Skin of body (tissue), 2 donors: ENCODE measurements around the gene STS. TPM values are rescaled to one million over a fixed set of nuclear protein-coding genes. Genes with fewer than 3 reads are reported as not detected.

Experiments used
- DNase-seq: peaks from one replicate; lab custom pipeline; 2025; lab: John Stamatoyannopoulos, UW
- total RNA-seq: library from RNA; depleted of rRNA; stranded (reverse); fragments of >200 nt; gene quantifications from one replicate; pipeline ENCODE4 v1.2.3, GENCODE V29; 2014

The STS gene, protein sequence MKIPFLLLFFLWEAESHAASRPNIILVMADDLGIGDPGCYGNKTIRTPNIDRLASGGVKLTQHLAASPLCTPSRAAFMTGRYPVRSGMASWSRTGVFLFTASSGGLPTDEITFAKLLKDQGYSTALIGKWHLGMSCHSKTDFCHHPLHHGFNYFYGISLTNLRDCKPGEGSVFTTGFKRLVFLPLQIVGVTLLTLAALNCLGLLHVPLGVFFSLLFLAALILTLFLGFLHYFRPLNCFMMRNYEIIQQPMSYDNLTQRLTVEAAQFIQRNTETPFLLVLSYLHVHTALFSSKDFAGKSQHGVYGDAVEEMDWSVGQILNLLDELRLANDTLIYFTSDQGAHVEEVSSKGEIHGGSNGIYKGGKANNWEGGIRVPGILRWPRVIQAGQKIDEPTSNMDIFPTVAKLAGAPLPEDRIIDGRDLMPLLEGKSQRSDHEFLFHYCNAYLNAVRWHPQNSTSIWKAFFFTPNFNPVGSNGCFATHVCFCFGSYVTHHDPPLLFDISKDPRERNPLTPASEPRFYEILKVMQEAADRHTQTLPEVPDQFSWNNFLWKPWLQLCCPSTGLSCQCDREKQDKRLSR
- total RNA-seq = 3.6 TPM

DNA sequence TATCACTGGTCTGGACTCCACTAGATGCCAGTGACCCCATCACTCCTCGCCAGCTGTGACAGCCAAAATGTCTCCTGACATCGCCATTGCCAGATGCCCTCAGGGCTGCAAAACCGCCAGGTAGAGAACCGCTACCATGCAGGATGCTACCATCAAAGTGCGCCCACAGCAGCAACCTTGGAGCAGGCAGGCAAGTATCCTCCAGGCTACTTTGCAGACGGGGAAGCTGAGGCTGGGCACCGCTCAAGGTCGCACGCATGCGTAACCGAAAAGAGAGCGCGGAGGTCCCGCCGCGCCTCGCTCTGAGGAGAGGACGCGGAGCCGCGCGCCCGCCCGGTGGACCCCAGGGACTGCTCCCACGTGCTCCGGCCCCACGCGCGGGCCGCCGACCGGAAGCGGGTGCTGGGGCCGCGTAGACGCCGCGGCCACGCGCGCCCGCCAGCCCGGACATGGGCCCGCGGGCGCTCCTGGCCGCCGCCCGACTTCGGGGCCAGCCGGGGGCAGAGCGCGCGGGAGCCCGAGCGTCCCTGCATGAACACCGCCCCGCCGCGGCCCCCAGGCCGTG lies at the start of gene STS:
STS (plus strand) TSS at position 300 of the 565 bp plus-strand sequence. CDS start 105,488 bp downstream, outside the sequence.
- DNase-seq = no peak

DNA sequence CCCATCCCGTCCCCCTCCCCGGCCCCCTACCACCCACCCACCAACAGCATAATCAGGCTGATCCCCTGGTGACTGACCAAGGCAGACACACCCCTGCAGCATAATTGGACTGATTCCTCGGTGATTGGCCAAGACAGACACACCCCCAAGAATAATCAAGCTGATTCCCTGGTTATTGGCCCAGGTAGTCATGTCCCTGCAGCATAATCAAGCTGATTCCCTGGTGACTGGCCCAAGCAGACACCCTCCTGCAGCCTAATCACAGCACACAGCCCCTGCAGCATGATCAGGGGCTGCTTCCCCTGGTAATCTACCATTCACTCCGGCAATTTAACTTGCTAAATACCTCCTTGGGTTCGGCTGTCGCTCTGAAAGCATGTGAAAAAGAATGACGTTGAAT lies 47.5 kb upstream of the STS start:
- no peak for DNase-seq

DNA sequence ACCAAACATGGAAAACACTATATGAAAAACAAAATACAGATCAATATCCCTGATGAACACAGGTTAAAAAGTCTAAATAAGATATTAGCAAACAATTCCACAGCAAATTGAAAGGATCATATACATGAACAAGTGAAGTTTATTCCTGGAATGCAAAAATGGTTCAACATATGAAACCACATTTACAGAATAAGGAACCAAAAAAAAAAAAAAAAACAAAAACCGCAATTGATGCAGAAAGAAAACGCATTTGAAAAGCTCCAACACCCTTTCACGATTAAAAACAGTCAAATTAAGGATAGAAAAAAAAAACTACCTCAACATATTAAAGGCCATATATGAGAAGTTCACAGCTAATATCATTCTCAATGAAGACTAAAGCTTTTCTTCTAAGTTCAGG lies 45.4 kb upstream of the STS start:
- DNase-seq = no peak

DNA sequence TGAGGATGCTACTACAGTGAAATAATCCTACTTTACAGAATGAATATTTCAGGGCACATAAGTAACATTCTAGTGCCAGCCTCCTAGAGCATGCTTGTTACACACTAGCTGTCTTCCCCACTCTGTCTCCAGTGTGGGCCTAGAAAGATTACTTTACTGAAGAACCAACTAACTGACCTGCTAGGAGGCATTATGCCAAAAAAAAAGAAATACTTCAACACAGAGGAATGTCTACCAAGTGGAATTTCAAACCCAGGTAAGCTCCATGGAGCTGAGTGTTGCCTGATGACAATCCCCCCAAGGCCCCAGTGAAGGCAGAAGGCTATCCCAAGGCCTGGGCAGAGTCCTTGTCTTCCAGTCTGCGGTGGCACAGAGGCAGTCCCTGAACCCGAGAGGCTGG lies 40.9 kb upstream of the STS start:
- DNase-seq = no peak

DNA sequence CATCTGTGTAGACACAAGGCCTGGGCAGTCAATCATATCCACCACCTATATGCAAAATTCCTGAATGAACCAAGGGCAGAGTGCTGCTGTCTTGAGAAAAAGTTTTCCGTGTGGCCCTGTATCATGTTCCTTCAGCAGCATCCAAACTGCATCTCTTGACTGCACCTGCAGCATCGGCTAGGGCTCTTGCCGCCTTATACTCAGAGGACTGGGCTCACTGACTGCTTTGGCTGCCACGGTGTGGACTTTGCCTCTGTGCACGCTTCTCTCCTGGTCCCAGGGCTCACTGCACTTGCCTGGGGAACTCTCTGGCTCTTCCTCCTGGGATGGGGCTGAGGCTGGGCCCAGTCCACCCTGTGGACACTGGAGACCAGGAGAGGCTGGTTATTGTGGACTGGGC lies 39.5 kb upstream of the STS start:
- DNase-seq = no peak

DNA sequence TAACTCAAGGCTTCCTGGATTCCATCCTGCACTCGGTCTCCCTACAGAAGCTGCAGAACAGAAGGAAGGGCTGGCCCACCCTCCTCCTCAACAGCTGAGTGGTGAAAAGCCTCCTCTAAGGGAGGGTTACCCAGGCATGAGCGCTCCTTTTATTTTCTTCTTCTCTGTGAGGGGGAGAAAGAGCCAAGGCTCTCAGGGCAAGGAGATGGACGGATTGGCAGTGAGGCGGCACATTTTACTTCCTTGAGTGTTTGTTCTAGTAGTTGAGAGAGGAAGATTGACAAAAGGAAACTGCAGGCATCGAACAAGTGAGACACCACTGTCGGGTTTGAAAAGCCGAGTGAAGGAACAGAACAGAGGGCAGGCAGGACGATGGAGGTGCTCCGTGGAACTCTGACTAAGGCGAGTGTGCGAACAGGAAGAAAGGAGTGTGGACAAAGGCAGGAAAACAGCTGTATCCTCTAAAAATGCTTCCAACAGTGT lies 38.4 kb upstream of the STS start:
- DNase-seq = no peak

DNA sequence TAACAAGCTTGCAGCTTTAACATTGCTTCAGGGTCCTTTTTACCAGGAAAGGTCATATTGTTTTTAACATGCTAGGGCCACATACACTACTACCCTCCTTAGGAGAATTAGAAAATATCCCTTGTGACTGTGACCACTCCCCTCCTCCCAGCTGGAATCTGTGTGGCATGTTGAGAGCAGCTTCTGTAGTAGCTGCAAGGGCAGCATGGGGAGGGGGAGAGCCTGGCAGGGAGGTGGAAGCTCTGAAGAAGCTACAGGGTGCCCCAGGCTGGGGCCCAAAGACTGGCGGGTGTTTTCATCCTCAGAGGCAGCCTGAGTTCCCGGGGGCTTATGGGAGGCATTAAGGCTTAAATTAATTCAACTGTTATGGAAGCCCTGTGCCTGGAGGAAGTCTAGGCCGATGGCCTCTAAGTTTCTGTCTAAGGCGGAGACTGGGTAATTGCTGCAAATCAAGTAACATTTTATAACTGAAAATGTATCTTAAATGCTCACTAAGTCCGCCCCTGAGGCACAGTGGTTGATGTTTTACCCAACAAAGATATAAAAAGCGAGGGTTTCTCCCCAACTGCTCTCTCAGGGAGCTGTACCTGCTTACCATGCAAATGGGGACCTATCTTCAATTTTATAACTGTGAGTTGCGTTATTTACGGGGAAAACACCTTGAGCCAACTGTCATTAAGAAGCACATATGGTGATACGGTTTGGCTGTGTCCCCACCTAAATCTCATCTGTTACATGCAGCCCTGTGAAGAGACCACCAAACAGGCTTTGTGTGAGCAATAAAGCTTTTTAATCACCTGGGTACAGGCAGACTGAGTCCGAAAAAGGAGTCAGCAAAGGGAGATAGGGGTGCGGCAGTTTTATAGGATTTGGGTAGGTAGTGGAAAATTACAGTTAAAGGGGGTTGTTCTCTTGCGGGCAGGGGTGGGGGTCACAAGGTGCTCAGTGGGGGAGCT lies 37.4 kb upstream of the STS start:
- no peak for DNase-seq

DNA sequence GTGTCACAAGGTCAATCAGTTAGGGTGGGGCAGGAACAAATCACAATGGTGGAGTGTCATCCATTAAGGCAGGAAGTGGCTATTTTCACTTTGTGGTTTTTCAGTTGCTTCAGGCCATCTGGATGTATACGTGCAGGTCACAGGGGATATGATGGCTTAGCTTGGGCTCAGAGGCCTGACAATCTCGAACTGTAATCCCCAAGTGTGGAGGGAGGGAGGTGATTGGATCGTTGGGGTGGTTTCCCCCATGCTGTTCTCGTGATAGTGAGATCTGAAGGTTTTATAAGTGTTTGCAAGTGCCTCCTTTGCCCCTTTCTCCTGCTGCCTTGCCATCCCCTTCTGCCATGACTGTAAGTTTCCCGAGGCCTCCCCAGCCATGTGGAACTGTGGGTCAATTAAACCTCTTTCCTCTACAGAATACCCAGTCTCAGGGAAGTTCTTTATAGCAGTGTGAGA lies 36.7 kb upstream of the STS start:
- no peak for DNase-seq

DNA sequence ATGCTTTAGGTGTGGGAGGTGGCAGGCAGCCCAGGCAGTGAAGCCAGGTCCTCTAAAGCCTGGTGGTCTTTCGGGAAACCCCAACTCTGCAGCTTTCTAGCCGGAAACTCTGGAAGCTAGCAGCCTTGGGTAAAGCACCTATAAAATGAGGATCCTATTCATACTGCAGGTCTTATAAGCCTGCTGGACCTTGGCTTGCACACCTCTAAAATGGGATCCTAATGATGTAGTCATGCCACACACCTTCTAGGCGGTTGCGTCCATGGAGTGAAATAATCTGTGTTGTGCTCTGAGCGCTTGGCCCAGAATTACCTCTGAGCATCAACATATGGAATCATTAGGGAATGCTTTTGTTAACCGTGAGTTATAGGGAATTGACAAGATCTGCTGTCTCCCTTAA lies 36.0 kb upstream of the STS start:
- DNase-seq = no peak

DNA sequence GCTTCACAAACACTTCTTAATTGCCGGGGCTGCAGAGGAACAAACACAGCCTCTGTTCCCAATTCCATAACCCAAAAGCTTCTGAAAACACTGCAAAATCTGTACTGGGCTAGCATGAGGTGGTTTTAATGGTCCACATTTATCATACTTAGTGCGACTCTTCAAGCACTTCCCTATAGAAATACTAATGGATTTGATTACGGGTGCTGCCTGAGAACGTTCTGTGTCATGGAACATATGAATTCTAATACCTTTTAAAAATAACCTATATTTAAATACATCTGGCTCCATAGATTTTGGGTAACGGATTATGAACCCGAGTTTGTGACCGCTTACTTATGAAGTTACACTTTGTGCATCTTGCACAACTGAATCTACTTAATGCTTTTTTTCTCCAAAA lies 35.4 kb upstream of the STS start:
- no peak for DNase-seq

DNA sequence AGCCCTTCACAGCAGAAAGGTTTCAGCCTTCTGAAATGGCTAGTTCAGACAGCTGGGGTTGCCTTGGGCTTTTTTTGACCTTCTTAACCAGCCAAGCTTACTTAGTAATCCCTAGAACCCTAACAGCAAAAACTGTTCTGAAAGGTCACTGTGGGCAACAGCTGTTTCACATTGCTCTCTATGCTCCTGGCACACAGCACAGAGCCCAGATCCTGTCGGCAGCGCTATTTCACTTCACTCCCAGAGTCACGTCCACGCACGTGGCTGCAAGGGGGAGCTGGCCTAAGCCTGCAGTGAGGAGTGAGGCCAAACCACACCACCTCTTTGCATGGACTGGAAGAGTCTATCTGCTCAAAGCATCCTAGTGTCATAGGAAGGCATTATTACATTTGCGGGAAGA lies 32.0 kb upstream of the STS start:
- DNase-seq = no peak

DNA sequence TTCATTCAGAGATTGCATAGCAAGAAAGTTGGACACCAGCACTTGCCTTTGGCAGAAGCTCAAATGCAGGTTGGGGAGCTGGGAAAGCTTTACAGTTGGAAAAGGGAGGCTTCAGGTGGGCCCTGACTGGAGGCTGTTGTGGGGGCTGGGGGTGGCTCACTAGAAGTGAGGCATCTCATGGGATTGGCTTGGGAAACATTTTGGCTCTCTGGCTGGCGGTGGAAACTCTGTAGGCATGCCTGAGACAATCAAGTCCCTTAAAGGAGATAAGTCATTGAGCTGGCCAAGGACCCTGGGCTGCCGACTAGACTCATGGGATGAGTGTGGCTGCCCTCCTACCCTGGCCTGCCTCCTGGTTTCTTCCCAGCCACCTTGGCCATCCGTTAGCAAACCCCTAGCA lies 31.4 kb upstream of the STS start:
- DNase-seq = no peak

DNA sequence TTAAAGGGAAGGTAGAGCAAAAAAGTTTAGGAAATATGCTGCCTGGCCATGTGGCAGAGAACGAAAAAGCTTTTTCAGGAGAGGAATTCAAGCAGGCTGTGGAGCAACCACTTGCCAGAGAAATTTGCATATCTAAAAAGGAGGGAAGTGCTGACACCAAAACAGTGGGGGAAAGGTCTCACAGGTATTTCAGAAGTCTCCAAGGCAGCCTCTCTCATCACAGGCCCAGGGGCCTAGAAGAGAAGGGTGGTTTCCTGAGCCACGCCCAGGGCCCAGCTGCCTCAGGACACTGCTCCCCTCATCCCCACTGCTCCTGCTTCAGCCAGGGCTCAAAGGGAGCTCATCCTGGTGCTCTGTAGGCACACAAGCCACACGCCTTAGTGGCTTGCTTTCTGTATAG lies 29.9 kb upstream of the STS start:
- no peak for DNase-seq

DNA sequence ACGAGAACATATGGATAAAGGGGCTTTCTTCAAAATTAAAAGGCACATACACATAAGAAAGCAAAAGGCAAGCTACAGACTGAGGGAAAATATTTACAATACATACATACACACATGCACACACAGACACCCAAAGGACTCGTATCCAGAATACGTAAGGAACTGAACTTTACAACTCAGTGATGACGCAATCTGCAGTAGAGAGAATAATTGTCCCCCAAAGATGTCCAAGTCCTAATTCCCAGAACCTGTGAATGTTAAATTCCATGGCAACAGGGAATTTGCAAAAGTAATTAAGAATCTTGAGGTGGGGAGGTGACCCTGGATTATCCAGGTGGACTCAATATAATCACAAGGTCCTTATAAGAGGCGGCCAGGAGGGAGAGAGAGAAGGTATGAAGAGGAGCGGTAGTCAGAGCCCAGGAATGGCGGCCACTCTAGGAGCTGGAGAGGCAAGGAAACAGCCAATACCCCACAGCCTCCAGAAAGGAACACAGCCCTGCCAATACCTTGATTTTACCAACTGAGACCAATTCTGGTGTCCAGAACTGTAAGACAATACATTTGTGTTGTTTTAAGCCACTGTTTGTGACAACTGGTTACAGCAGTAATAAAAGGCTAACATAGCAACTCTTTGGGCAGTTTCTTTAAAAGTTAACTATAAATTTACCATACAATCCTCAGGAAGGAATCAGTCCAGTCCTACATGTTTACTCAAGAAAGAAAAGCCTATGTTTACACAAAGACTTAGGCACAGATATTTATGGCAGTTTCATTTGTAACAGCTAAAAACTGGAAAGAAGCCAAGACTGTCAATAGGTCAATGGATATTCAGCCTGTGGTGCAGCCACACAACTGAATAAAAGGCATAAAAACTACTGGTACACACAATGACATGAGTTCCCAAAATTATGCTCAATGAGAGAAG lies 27.3 kb upstream of the STS start:
- no peak for DNase-seq

DNA sequence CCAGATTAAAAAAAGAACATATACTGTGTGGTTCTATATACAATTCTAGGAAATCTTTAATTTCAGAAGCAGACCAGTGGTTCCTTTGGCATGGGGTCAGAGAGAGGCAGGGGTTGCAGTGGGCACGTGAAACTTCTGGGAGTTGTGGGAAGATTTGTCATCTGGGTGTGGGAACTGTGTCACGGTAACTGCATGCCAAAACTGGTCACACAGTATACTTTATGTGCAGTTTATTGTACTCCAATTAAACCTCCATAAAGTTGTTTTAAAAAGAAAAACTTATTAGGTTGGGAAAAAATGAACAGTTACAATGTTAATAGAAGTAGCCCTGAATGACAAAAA lies 26.7 kb upstream of the STS start:
- DNase-seq = no peak

DNA sequence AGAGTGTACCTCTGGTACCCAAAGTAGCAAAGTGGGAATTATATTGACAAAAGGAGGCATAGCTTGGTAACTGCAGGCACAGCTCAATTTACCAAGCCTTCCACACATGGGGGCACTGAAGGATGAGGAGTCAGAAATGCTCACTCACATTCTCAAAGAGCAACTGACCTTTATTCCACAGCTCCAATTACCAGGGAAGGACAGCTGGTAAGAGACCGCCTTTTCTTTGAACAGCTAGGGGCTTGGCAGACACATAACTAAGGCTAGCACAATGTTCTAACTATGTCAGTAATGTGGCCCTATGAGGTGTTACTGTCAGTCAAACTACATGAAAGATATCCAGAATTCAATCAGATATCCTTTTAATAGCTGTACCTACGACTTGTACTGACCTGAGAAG lies 20.5 kb upstream of the STS start:
- DNase-seq = no peak

DNA sequence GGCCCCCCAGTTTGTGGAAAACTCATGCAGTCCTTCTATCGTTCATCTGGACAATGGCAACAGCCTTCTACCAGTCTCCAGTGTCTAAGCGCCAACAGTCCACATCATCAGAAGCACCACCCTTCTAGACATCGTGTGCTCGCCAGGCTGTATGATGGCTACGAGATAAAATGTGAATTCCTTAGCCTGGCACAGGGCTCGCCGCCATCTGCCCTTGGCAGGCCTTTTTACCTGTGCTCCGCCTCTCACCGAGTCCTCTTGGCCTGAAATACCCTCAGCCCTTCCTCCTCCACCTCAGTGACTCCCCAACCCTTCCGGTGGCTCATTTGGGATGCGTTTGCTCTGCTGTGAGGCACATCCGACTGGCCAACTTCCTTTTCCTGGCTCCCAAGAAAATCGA lies 15.9 kb upstream of the STS start:
- no peak for DNase-seq

DNA sequence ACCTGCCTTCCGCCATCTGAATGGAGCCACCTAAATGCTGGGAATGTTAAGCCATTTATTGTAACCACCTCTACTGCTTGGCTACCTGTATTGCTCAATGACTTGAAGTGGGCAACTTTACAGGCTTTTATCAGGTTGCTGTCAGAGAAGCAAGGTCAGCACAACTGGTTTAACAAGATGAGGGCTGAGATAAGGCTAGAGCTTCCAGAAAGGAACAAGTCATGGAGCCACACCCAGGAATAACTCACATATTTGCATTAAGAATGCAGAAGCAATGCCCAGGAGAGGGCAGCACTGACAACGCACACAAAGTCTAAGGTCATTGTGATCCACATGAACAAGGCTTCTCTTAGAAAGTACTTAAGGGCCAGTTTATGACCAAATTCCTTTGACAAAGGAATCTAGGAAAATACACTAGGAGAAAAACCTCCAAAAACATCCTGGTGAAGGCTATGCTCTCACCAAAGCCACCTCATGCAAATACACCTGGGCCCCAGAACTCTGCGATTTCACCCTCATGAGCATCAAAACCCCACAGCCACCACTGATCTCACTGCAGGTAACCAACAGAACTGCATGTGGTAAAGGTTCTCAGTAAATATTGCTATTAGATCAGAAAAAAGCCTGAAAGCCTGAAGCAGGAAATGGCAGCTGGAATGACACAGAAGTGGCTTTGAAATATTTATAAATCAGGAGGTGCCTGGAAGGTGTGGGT lies 15.0 kb upstream of the STS start:
- DNase-seq = no peak

DNA sequence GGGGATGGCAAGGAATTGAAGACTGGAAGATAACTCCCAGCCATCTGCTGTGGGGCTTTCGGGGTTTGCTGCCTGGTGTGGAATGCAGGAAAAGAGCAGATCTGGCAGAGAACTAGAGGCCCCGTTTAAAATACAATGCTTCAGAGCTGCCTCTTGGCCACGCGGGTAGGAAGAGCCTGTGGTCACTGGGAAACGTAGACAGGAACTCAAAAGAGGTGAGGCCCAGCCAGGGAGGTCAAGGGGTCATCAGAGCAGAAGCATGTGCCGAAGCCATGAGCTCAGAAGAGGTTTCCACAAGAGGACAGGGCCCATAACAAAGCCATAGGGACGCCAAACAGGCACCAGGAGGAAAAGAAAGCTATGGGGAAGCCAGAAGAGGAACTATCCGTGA lies 14.5 kb upstream of the STS start:
- DNase-seq = no peak

DNA sequence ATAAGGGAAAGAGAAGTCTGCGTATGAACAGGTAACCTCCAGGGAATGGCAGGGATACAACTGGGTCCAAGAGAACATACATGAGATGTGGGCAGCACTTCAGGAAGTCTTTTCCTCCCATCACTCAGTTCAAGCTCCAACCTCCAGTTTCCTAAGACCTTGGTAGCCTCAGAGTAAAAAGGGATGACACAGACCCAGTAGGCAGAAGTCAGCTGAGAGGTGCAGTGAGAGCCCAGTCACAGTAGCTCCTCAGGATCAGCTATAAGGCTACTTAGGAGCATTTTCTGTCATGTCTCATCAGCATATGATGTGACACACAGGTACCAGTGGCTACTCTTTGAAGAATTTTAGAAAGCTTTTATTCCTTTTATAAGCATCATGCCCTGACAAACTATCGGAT lies 12.5 kb upstream of the STS start:
- no peak for DNase-seq
